ENCODE results near the gene PRKAG1. TPM values are rescaled to one million over a fixed set of nuclear protein-coding genes. Genes with fewer than 3 reads are reported as not detected.

Gene PRKAG1
- total RNA-seq, 1 experiment from 2014 or later = 41.6 TPM

DNA sequence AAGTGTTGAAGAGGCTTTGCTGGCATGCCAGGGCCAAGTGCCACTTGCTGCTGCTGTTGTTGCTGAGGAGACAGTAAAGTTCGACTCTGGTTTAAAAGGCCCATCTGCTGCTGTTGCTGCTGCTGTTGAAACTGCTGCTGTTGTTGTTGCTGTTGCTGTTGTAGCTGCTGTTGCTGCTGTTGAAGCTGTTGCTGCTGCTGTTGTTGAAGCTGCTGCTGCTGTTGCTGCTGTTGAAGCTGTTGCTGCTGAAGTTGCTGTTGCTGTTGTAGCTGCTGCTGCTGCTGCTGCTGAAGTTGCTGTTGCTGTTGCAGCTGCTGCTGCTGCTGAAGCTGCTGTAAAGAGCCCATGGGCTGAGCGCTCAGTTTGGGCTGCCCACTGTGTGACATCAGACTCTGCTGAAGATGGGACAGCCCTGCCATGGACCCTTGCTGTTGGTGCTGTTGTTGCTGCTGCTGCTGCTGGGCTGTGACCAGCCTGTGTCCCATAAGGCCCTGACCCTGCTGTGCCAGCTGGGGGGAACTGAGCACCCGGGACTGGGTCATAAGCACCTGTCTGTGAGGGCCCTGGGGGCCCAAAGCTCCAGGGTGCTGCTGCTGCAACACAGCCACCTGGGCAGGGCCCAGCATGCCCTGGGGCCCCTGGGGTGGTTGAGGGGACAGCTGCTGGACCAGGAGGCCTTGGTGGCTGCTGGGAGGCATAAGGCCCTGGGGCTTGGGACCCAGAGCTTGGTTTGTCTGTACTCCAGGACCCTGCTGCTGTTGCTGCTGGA lies 14.3 kb upstream of the PRKAG1 start:
- ATAC-seq (no peak), DNase-seq (ENCODE audit: low spot score) (no peak)
- H3K27ac Mint-ChIP-seq = no peak overlapping the region
- TF ChIP-seq, protein P1, sequence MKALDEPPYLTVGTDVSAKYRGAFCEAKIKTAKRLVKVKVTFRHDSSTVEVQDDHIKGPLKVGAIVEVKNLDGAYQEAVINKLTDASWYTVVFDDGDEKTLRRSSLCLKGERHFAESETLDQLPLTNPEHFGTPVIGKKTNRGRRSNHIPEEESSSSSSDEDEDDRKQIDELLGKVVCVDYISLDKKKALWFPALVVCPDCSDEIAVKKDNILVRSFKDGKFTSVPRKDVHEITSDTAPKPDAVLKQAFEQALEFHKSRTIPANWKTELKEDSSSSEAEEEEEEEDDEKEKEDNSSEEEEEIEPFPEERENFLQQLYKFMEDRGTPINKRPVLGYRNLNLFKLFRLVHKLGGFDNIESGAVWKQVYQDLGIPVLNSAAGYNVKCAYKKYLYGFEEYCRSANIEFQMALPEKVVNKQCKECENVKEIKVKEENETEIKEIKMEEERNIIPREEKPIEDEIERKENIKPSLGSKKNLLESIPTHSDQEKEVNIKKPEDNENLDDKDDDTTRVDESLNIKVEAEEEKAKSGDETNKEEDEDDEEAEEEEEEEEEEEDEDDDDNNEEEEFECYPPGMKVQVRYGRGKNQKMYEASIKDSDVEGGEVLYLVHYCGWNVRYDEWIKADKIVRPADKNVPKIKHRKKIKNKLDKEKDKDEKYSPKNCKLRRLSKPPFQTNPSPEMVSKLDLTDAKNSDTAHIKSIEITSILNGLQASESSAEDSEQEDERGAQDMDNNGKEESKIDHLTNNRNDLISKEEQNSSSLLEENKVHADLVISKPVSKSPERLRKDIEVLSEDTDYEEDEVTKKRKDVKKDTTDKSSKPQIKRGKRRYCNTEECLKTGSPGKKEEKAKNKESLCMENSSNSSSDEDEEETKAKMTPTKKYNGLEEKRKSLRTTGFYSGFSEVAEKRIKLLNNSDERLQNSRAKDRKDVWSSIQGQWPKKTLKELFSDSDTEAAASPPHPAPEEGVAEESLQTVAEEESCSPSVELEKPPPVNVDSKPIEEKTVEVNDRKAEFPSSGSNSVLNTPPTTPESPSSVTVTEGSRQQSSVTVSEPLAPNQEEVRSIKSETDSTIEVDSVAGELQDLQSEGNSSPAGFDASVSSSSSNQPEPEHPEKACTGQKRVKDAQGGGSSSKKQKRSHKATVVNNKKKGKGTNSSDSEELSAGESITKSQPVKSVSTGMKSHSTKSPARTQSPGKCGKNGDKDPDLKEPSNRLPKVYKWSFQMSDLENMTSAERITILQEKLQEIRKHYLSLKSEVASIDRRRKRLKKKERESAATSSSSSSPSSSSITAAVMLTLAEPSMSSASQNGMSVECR (CRISPR knock-in tag; IDR thresholded peaks at IDR 0.05; ENCODE audit: borderline replicate concordance) = no peak
- TF ChIP-seq JUN (CRISPR knock-in tag; IDR thresholded peaks at IDR 0.05) = no peak
- TF ChIP-seq, protein P2, sequence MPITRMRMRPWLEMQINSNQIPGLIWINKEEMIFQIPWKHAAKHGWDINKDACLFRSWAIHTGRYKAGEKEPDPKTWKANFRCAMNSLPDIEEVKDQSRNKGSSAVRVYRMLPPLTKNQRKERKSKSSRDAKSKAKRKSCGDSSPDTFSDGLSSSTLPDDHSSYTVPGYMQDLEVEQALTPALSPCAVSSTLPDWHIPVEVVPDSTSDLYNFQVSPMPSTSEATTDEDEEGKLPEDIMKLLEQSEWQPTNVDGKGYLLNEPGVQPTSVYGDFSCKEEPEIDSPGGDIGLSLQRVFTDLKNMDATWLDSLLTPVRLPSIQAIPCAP (CRISPR knock-in tag; IDR thresholded peaks at IDR 0.05) = no peak
- TF ChIP-seq NR2C2 (CRISPR knock-in tag; IDR thresholded peaks at IDR 0.05) = no peak
- TF ChIP-seq GABPB1 (CRISPR knock-in tag; IDR thresholded peaks at IDR 0.05) = no peak
- TF ChIP-seq SMAD3 (CRISPR knock-in tag; IDR thresholded peaks at IDR 0.05; ENCODE audit: borderline replicate concordance) = no peak
- no peak for TF ChIP-seq PRRX2 (CRISPR knock-in tag; IDR thresholded peaks at IDR 0.05)
- TF ChIP-seq, protein P3, sequence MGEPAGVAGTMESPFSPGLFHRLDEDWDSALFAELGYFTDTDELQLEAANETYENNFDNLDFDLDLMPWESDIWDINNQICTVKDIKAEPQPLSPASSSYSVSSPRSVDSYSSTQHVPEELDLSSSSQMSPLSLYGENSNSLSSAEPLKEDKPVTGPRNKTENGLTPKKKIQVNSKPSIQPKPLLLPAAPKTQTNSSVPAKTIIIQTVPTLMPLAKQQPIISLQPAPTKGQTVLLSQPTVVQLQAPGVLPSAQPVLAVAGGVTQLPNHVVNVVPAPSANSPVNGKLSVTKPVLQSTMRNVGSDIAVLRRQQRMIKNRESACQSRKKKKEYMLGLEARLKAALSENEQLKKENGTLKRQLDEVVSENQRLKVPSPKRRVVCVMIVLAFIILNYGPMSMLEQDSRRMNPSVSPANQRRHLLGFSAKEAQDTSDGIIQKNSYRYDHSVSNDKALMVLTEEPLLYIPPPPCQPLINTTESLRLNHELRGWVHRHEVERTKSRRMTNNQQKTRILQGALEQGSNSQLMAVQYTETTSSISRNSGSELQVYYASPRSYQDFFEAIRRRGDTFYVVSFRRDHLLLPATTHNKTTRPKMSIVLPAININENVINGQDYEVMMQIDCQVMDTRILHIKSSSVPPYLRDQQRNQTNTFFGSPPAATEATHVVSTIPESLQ (CRISPR knock-in tag; IDR thresholded peaks at IDR 0.05) = no peak
- TF ChIP-seq ZNF416 (CRISPR knock-in tag; IDR thresholded peaks at IDR 0.05) = no peak
- no peak for TF ChIP-seq NFE2L1 (CRISPR knock-in tag; IDR thresholded peaks at IDR 0.05)
- no peak for TF ChIP-seq NR3C1 (CRISPR knock-in tag; conservative IDR thresholded peaks at IDR 0.05; ENCODE audit: low read depth)
- TF ChIP-seq ZNF232 (CRISPR knock-in tag; IDR thresholded peaks at IDR 0.05) = no peak
- no peak for TF ChIP-seq MYBL2 (CRISPR knock-in tag; IDR thresholded peaks at IDR 0.05)
- TF ChIP-seq, protein P4, sequence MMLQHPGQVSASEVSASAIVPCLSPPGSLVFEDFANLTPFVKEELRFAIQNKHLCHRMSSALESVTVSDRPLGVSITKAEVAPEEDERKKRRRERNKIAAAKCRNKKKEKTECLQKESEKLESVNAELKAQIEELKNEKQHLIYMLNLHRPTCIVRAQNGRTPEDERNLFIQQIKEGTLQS (CRISPR knock-in tag; conservative IDR thresholded peaks at IDR 0.05) = no peak
- TF ChIP-seq, protein P5, sequence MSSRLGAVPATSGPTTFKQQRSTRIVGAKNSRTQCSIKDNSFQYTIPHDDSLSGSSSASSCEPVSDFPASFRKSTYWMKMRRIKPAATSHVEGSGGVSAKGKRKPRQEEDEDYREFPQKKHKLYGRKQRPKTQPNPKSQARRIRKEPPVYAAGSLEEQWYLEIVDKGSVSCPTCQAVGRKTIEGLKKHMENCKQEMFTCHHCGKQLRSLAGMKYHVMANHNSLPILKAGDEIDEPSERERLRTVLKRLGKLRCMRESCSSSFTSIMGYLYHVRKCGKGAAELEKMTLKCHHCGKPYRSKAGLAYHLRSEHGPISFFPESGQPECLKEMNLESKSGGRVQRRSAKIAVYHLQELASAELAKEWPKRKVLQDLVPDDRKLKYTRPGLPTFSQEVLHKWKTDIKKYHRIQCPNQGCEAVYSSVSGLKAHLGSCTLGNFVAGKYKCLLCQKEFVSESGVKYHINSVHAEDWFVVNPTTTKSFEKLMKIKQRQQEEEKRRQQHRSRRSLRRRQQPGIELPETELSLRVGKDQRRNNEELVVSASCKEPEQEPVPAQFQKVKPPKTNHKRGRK (CRISPR knock-in tag; IDR thresholded peaks at IDR 0.05; ENCODE audit: borderline replicate concordance) = no peak
- no peak for TF ChIP-seq GRHL2 (CRISPR knock-in tag; IDR thresholded peaks at IDR 0.05; ENCODE audit: insufficient replicate concordance, severe bottlenecking)
- no peak for TF ChIP-seq CREB1 (CRISPR knock-in tag; IDR thresholded peaks at IDR 0.05)
- peaks cover 54% of the 10 kb centered on the region for H3K36me3 Mint-ChIP-seq
- H3K9me3 Mint-ChIP-seq = no peaks in the 10 kb centered on the region
- H3K27me3 Mint-ChIP-seq (ENCODE audit: low read depth) = no peaks in the 10 kb centered on the region
- no peak overlapping the region for H3K4me3 Mint-ChIP-seq
- ChIA-PET CTCF (interaction anchor here (0.6 to 3.8 kb wide), 5 partner anchors 11 to 142 kb away, joined by 3 to 23 read pairs (median 5); no protein-coding TSS in a partner anchor), POLR2A (interaction anchor here (1.4 kb wide), 1 partner anchor 11 kb away, joined by 3 read pairs; no protein-coding TSS in a partner anchor)
- H3K4me1 Mint-ChIP-seq = no peaks in the 10 kb centered on the region
